ENCODE data around the gene ATP5F1A.

Gene ATP5F1A

DNA sequence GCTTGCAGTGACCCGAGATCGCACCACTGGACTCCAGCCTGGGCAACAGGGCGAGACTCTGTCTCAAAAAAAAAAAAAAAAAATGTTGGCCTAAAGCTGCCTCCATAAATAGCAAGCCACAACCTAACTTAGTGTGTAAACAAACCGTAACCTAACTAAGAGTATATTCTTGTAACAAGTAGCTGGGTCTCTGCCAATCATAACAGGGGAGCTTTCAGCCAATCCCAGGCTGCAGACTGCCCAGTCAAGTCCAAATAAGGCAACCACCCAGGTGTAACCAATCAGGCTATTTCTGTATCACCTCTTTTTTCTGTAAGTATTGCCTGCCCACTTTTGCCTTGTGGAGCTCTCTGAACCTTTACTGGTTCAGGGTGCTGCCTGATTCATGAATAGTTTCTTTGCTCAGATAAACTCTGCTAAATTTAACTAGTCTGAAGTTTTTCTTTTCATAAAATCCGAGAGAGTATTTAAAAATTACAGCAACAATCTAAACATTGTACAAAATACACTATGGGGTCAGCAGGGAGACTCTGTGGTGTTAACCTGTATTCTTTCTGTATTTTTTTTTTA, 30.6 kb downstream of the ATP5F1A start:
- POLR2A ChIA-PET: no interaction called here
- no peak overlapping the region for H3K4me3 ChIP-seq (ENCODE audit: low read depth, low read length)
- DNase-seq (ENCODE audit: low read depth, low spot score): no peak
- CTCF ChIA-PET: interaction anchor here (1.0 to 1.1 kb wide), 2 partner anchors 92 to 403 kb away, joined by 3 read pairs; no protein-coding TSS in a partner anchor
- no peak for TF ChIP-seq CTCF (IDR thresholded peaks at IDR 0.05; ENCODE audit: insufficient read depth, low read length, missing control alignments)

DNA sequence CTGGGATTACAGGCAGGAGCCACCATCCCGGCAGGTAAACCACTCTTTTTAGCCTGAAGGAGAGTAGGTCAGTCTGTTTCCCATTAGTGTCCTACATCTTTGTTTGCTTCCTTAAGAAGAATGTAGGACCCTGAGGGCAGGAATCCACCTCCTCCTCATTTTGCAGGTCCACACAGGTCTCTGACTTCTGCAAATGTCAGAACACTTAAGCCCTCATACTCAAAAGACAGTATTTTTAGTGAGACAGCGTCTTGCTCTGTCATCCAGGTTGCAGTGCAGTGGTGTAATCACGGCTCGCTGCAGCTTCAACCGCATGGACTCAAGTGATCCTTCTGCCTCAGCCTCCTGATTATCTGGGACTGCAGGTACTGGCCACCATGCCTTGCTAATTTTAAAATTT, 35.3 kb downstream of the ATP5F1A start:
- CTCF ChIA-PET: interaction anchor here (1.0 to 1.9 kb wide), 2 partner anchors 9 to 16 kb away, joined by 3 to 4 read pairs; no protein-coding TSS in a partner anchor
- TF ChIP-seq CTCF (IDR thresholded peaks at IDR 0.05; ENCODE audit: insufficient read depth, low read length, missing control alignments): no peak
- POLR2A ChIA-PET: no interaction called here
- DNase-seq (ENCODE audit: low read depth, low spot score): no peak
- H3K4me3 ChIP-seq (ENCODE audit: low read depth, low read length): no peak overlapping the region

- ChIA-PET POLR2A (no interaction called here), CTCF (interaction anchor here (1.0 to 2.6 kb wide), 7 partner anchors 9 to 399 kb away, joined by 3 to 14 read pairs (median 4); no protein-coding TSS in a partner anchor)
- no peak overlapping the region for H3K4me3 ChIP-seq (ENCODE audit: low read depth, low read length)
- TF ChIP-seq CTCF (IDR thresholded peaks at IDR 0.05; ENCODE audit: insufficient read depth, low read length, missing control alignments): no peak
- no peak for DNase-seq (ENCODE audit: low read depth, low spot score)
These were observed 36.3 kb downstream of the ATP5F1A start for GRCh38 chr18:46061796-46062195.

DNA sequence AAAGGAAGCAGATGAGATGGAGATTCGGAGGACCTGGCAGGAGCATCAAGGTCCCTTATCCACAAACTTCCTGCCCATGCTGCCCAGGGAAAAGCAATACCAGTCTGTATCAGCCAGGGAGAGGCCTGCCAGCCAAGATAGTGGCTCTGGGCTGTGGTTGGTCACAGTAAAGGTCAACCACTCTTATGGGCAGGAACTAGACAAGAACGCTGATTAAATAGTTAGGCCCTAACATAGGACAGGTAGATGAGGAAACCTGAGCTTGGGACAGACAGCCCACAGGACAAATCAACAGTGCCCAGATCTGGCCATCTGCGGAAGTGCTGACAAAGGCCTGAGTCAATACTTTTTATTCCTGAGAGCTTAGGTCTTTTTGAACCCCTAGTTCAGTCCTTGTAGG, 36.7 kb downstream of the ATP5F1A start:
- CTCF ChIA-PET: interaction anchor here (1.0 to 2.6 kb wide), 6 partner anchors 9 to 399 kb away, joined by 3 to 14 read pairs (median 4); no protein-coding TSS in a partner anchor

GRCh38 chr18:46060359-46060841, 37.7 kb downstream of the ATP5F1A start:
- POLR2A ChIA-PET: no interaction called here
- CTCF ChIA-PET: interaction anchor here (2.5 to 2.6 kb wide), 2 partner anchors 10 to 13 kb away, joined by 10 to 14 read pairs; no protein-coding TSS in a partner anchor
- H3K4me3 ChIP-seq (ENCODE audit: low read depth, low read length): no peak overlapping the region
- TF ChIP-seq CTCF (IDR thresholded peaks at IDR 0.05; ENCODE audit: insufficient read depth, low read length, missing control alignments): no peak
- no peak for DNase-seq (ENCODE audit: low read depth, low spot score)

More for the DNA sequence above, 36.7 kb downstream of the ATP5F1A start:
- TF ChIP-seq CTCF (IDR thresholded peaks at IDR 0.05; ENCODE audit: insufficient read depth, low read length, missing control alignments): no peak
- no peak for DNase-seq (ENCODE audit: low read depth, low spot score)
- H3K4me3 ChIP-seq (ENCODE audit: low read depth, low read length): no peak overlapping the region
- POLR2A ChIA-PET: no interaction called here

DNA sequence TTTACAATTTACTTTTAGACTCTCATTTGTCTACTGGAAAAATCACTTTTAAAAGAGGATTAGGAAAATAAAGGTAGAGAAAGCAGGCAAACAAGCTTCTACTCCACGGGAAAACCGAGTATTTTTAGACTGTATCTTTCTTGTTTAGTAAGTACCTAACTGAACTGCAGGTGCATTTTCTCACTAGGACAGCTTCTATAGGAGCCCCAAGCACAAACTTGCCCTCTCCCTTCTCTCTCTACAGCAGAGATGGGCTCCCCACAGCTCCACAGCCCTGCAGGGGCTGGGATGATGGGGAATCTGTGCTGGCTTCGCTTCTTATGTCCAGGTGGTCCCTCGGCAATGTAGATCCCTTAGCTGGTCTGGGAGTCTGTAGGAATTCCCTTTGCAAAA, 42.3 kb downstream of the ATP5F1A start:
- POLR2A ChIA-PET: no interaction called here
- H3K4me3 ChIP-seq (ENCODE audit: low read depth, low read length): no peak overlapping the region
- CTCF ChIA-PET: interaction anchor here (0.8 to 1.1 kb wide), 2 partner anchors 16 to 18 kb away, joined by 3 read pairs; no protein-coding TSS in a partner anchor
- DNase-seq (ENCODE audit: low read depth, low spot score): no peak
- TF ChIP-seq CTCF (IDR thresholded peaks at IDR 0.05; ENCODE audit: insufficient read depth, low read length, missing control alignments): no peak
